ENCODE results near the gene GPR25.

GPR25 gene

DNA sequence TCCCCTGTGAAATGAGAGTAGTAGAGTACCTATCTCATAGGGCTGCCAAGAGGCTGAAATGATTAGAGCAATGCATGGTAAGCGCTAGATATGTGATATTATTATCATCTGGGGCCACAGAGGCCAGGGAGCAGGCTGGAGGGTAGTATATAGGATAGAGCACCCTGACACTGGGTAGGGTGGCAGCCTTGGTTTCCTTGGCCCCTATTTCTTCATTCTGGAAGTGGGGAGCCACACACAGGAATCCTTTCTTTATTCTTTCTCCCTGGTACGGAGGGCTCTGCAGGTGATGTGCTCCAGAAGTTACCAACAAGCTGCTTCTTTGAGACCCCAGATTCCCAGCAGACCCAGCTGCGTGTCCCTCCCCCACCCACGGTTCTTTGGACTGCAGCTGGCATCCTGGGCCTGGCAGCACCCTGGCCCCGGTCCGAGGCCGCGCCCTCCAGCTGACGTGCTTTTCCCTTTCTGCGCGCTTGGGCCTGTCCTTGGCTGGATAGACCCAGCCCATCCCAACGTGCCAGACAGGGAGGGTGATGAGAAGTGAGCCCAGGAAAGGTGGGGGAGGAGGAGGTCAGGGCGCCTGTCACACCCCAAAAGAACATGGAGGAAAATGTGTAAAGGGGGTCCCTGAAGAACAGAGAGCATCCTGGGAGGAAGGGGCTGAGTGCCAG lies 40.1 kb downstream of the GPR25 start:
- Histone ChIP-seq H2AFZ (no peak overlapping the region), H3K36me3 (ENCODE audit: control insufficient read depth, insufficient read depth, low read length) (no peaks in the 10 kb centered on the region), H3K27me3 (ENCODE audit: control insufficient read depth, insufficient read depth, low read length) (no peaks in the 10 kb centered on the region), H3K9me3 (ENCODE audit: control insufficient read depth, low read length) (no peaks in the 10 kb centered on the region), H3K79me2 (no peaks in the 10 kb centered on the region), H3K9ac (no peak overlapping the region), H3K27ac (no peak overlapping the region), H3K4me2 (ENCODE audit: low read length) (no peak overlapping the region), H3K4me3 (ENCODE audit: low read depth, low read length) (no peak overlapping the region), H3K4me1 (no peaks in the 10 kb centered on the region)
- TF ChIP-seq, protein P1, sequence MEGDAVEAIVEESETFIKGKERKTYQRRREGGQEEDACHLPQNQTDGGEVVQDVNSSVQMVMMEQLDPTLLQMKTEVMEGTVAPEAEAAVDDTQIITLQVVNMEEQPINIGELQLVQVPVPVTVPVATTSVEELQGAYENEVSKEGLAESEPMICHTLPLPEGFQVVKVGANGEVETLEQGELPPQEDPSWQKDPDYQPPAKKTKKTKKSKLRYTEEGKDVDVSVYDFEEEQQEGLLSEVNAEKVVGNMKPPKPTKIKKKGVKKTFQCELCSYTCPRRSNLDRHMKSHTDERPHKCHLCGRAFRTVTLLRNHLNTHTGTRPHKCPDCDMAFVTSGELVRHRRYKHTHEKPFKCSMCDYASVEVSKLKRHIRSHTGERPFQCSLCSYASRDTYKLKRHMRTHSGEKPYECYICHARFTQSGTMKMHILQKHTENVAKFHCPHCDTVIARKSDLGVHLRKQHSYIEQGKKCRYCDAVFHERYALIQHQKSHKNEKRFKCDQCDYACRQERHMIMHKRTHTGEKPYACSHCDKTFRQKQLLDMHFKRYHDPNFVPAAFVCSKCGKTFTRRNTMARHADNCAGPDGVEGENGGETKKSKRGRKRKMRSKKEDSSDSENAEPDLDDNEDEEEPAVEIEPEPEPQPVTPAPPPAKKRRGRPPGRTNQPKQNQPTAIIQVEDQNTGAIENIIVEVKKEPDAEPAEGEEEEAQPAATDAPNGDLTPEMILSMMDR (IDR thresholded peaks at IDR 0.05), result no peak

DNA sequence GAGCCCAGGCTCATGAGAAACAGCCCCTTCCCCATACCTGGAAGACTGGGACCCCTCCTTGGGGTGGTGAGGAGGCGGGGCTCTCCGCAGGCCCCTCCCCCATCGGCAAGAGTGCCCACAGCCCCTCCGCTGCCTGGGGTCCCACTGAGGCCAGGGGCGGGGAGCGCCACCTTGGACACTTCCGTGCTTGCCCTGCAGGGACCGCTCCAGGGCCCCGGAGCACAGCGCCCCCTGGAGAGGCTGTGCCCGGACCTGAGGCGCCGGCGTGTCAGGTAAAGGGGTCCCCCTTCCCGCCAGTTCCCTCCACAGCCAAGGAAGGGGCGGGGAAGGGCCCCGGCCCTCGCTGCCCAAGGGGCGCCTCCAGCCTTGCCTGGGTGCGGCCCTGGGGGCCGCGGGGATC lies 43.4 kb downstream of the GPR25 start:
- H3K79me2 ChIP-seq, result no peaks in the 10 kb centered on the region
- H3K4me3 ChIP-seq (ENCODE audit: low read depth, low read length), result no peak overlapping the region
- TF ChIP-seq, protein P1 (IDR thresholded peaks at IDR 0.05), result no peak

DNA sequence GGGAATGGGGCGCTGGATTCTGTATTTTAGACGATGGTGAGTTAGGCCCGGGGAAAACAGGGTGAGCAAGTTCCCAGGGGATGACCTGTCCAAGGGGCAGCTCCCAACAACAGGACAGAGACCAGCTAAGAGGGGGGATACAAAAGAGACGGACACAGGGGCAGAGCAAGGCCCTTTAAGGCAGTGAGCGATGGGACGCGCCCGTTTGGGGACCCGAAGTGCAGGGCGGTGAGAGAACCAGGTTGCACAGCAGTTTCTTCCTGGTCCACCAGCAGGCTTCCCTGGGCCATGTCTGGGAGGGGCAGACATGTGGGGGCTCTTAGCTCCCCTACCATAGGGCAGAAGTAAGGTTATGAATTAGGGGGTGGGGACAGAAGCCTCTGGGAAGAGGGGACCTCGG lies 43.9 kb downstream of the GPR25 start:
- Histone ChIP-seq H3K4me2 (ENCODE audit: low read length) (no peak overlapping the region), H3K9me3 (ENCODE audit: control insufficient read depth, low read length) (no peaks in the 10 kb centered on the region), H3K9ac (no peak overlapping the region), H3K4me3 (ENCODE audit: low read depth, low read length) (no peak overlapping the region), H3K27me3 (ENCODE audit: control insufficient read depth, insufficient read depth, low read length) (no peaks in the 10 kb centered on the region), H3K4me1 (no peaks in the 10 kb centered on the region), H2AFZ (no peak overlapping the region), H3K79me2 (no peaks in the 10 kb centered on the region), H3K27ac (no peak overlapping the region), H3K36me3 (ENCODE audit: control insufficient read depth, insufficient read depth, low read length) (no peaks in the 10 kb centered on the region)
- TF ChIP-seq, protein P1 (IDR thresholded peaks at IDR 0.05), result no peak

More for the DNA sequence above, 43.4 kb downstream of the GPR25 start:
- Histone ChIP-seq H3K36me3 (ENCODE audit: control insufficient read depth, insufficient read depth, low read length) (no peaks in the 10 kb centered on the region), H3K27me3 (ENCODE audit: control insufficient read depth, insufficient read depth, low read length) (no peaks in the 10 kb centered on the region), H3K27ac (no peak overlapping the region), H3K4me1 (no peaks in the 10 kb centered on the region), H3K4me2 (ENCODE audit: low read length) (no peak overlapping the region), H3K9me3 (ENCODE audit: control insufficient read depth, low read length) (no peaks in the 10 kb centered on the region), H2AFZ (no peak overlapping the region), H3K9ac (no peak overlapping the region)

DNA sequence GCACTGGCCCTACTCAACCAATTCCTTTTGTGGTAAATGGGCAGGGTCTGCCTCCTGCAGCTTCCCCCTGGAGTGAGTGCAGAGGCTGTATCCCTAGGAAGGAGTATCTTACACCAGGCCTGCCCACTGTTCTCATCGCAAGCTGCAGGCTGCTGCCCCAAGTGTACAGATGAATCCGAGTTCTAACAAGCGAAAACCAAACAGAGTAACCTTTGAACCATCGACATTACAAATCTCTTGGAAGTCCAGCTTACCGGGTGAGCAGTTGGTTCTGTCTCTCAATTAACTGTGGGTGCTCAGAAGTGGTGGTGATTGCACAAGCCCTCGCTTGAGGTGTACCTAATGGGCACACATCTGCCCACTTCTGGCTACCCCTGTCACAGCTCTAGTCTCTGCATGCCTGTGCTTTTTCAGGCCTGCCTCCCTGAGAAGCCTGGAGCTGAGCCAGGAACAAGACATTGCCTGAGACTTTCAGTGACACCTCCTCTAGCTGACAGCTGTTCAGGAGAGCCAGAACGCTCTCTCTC lies 44.6 kb downstream of the GPR25 start:
- Histone ChIP-seq H3K9me3 (ENCODE audit: control insufficient read depth, low read length) (no peaks in the 10 kb centered on the region), H3K36me3 (ENCODE audit: control insufficient read depth, insufficient read depth, low read length) (no peaks in the 10 kb centered on the region), H3K27me3 (ENCODE audit: control insufficient read depth, insufficient read depth, low read length) (no peaks in the 10 kb centered on the region), H2AFZ (no peak overlapping the region), H3K27ac (no peak overlapping the region), H3K79me2 (no peaks in the 10 kb centered on the region), H3K4me1 (no peaks in the 10 kb centered on the region), H3K4me2 (ENCODE audit: low read length) (no peak overlapping the region), H3K4me3 (ENCODE audit: low read depth, low read length) (no peak overlapping the region), H3K9ac (no peak overlapping the region)
- TF ChIP-seq, protein P1 (IDR thresholded peaks at IDR 0.05), result no peak

DNA sequence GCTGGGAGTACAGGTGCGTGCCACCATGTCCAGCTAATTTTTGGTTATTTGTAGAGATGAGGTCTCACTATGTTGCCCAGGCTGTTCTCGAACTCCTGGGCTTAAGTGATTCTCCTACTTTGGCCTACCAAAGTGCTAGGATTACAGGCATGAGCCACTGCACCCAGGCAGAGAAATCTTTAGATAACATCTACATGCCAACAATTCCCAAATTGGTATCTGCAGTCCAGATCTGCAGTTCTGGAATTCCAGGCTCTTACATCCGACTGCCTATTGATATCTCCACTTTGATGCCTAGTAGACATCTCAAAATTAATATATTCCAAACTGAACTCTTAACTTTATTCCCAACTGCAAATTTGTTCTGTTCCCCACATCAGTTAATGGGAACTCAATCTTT lies 45.2 kb downstream of the GPR25 start:
- no peak overlapping the region for H3K9ac ChIP-seq
- H3K4me1 ChIP-seq, result no peaks in the 10 kb centered on the region
- H2AFZ ChIP-seq, result no peak overlapping the region
- H3K79me2 ChIP-seq, result no peaks in the 10 kb centered on the region
- H3K9me3 ChIP-seq (ENCODE audit: control insufficient read depth, low read length), result no peaks in the 10 kb centered on the region
- no peak overlapping the region for H3K27ac ChIP-seq
- no peaks in the 10 kb centered on the region for H3K36me3 ChIP-seq (ENCODE audit: control insufficient read depth, insufficient read depth, low read length)
- no peaks in the 10 kb centered on the region for H3K27me3 ChIP-seq (ENCODE audit: control insufficient read depth, insufficient read depth, low read length)
- no peak overlapping the region for H3K4me2 ChIP-seq (ENCODE audit: low read length)
- no peak overlapping the region for H3K4me3 ChIP-seq (ENCODE audit: low read depth, low read length)
- TF ChIP-seq, protein P1 (IDR thresholded peaks at IDR 0.05), result no peak
